K562 (cell line): ENCODE measurements around the gene OR2C3. TPM values are rescaled to one million over a fixed set of nuclear protein-coding genes. Genes with fewer than 3 reads are reported as not detected.

Experiments used
- LEF1 ChIP-seq: fragments of 450-650 bp; IDR thresholded peaks from 2 replicates; pipeline ENCODE4 v1.6.1; 2016; ENCODE audit warnings: mild to moderate bottlenecking
- NBN ChIP-seq: fragments of 450-650 bp; IDR thresholded peaks from 2 replicates; pipeline ENCODE4 v1.6.1; 2016; ENCODE audit warnings: low read depth, mild to moderate bottlenecking
- POLR2H ChIP-seq: IDR thresholded peaks from 2 replicates; pipeline ENCODE4 v1.6.1; 2016; ENCODE audit warnings: missing genetic modification characterization, low read depth, mild to moderate bottlenecking, control low read depth, missing compliant biosample characterization, moderate library complexity
- RNF2 ChIP-seq: sonication (generic); IDR thresholded peaks from 2 replicates; pipeline ENCODE4 v1.6.1; 2016
- ZNF146 ChIP-seq: IDR thresholded peaks from one replicate; pipeline ENCODE4 v1.6.1; 2018; ENCODE audit warnings: missing compliant biosample characterization; ENCODE audit not compliant: unreplicated experiment
- ZNF740 ChIP-seq, 3 experiments: fragments of 200-800 bp in 1 of 3; sonication (Bioruptor generic) in 1 of 3; sonication (generic) in 1 of 3; formaldehyde crosslinking in 1 of 3; IDR thresholded peaks; 2 replicates each; pipeline versions ENCODE4 v1.6.1 to v1.8.0; 2016 to 2022; ENCODE audit warnings: mild to moderate bottlenecking in 2 of 3, missing compliant biosample characterization in 2 of 3, missing genetic modification characterization in 2 of 3, missing genetic modification reagents in 1 of 3
- polyA plus RNA-seq, 8 experiments: library from polyadenylated mRNA; depleted of rRNA in 4 of 8; stranded (reverse) in 5 of 8; unstranded in 3 of 8; fragments of >200 nt; fragmentation: Nextera tagmentation in 2 of 8; fragmentation: Illumina TruSeq in 1 of 8; extraction: Ambion mirVana in 2 of 8; extraction: Trizol in 1 of 8; gene quantifications; 2 replicates each; pipeline versions ENCODE4 v1.2.1 to v1.2.3, GENCODE V29; 2011 to 2014; ENCODE audit warnings: inconsistent platforms in 1 of 8, missing spikeins in 1 of 8
- total RNA-seq, 7 experiments: library from RNA; depleted of rRNA in 6 of 7; stranded (reverse); fragments of >200 nt in 6 of 7; fragmentation: Illumina TruSeq in 2 of 7; extraction: Trizol in 2 of 7; gene quantifications; 2 replicates each; pipeline versions ENCODE4 v1.2.1 to v1.2.3, GENCODE V29; 2011 to 2021; ENCODE audit warnings: low replicate concordance in 1 of 7
- TF ChIP-seq, protein P1 (sequence below), 3 experiments: fragments of 200-800 bp in 1 of 3; fragments of 250-450 bp in 1 of 3; fragments of 450-650 bp in 1 of 3; sonication (Bioruptor Pico) in 1 of 3; sonication (Bioruptor generic) in 1 of 3; formaldehyde crosslinking in 1 of 3; IDR thresholded peaks; 2 replicates each; pipeline versions ENCODE4 v1.6.1 to v1.8.0; 2016 to 2022; ENCODE audit warnings: mild to moderate bottlenecking in 2 of 3, missing genetic modification characterization in 2 of 3, missing compliant biosample characterization in 1 of 3, moderate library complexity in 1 of 3
- TF ChIP-seq, protein P2 (sequence below): fragments of 450-650 bp; IDR thresholded peaks from 2 replicates; pipeline ENCODE4 v1.6.1; 2016; ENCODE audit warnings: borderline replicate concordance

The OR2C3 gene
- total and polyA plus RNA-seq, 9 of the 15 experiments (the other 6 are each of a cell fraction or from before 2014, with no cell fraction given): under 0.01 to 0.05 (median 0.03) TPM; not detected in 4

DNA sequence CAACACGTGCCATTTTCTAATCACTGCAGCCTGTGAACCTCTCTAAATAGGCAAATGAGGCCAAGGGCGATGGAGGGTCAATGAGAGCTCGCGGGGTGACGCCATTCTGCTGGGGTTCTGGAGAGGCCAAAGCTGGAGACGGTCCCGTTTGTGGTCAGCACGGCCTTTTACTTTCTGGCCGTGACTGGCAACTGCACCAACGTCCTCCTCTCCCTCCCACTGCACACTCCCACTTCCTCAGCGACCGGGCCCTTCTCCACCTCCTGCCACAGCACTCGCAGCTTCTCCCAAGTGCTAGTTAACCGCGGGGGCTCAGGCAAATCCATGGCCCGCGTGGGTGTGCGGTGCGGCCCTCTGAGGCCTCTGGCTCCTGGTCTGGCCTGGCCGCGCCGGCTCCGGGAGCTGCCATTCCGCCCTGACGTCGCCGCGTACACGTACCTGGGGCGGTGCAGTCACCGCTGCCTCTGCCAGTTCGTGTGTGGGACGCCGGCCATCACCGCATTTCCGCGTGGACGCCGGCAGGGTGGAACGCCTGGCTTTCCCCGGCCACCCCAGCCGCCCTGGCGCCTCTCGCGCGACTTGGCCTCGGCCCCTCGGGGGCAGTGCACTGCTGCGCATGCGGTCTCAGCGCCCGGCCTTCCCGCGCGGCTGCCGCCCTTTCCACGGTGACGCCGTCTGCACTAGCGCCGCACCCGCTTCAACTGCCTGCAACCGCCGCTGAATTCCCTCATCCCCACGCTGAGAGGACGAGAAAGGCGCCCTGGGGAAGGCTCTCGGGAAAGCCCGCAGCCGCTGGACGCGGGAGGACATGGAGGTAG, 18.2 kb downstream of the OR2C3 start (continued):
- no peak for TF ChIP-seq ZNF740 (CRISPR knock-in tag; IDR thresholded peaks at IDR 0.05)
- TF ChIP-seq ZNF740 (tag; IDR thresholded peaks at IDR 0.05): no peak
- peak; percentile 21; the same call in 1 of the 2 replicates for TF ChIP-seq RNF2
- no peak for TF ChIP-seq LEF1
- no peak for TF ChIP-seq NBN
- TF ChIP-seq ZNF146 (CRISPR knock-in tag): no peak
- TF ChIP-seq, protein P1, sequence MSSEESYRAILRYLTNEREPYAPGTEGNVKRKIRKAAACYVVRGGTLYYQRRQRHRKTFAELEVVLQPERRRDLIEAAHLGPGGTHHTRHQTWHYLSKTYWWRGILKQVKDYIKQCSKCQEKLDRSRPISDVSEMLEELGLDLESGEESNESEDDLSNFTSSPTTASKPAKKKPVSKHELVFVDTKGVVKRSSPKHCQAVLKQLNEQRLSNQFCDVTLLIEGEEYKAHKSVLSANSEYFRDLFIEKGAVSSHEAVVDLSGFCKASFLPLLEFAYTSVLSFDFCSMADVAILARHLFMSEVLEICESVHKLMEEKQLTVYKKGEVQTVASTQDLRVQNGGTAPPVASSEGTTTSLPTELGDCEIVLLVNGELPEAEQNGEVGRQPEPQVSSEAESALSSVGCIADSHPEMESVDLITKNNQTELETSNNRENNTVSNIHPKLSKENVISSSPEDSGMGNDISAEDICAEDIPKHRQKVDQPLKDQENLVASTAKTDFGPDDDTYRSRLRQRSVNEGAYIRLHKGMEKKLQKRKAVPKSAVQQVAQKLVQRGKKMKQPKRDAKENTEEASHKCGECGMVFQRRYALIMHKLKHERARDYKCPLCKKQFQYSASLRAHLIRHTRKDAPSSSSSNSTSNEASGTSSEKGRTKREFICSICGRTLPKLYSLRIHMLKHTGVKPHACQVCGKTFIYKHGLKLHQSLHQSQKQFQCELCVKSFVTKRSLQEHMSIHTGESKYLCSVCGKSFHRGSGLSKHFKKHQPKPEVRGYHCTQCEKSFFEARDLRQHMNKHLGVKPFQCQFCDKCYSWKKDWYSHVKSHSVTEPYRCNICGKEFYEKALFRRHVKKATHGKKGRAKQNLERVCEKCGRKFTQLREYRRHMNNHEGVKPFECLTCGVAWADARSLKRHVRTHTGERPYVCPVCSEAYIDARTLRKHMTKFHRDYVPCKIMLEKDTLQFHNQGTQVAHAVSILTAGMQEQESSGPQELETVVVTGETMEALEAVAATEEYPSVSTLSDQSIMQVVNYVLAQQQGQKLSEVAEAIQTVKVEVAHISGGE (CRISPR knock-in tag; IDR thresholded peaks at IDR 0.05): no peak
- TF ChIP-seq, protein P2, sequence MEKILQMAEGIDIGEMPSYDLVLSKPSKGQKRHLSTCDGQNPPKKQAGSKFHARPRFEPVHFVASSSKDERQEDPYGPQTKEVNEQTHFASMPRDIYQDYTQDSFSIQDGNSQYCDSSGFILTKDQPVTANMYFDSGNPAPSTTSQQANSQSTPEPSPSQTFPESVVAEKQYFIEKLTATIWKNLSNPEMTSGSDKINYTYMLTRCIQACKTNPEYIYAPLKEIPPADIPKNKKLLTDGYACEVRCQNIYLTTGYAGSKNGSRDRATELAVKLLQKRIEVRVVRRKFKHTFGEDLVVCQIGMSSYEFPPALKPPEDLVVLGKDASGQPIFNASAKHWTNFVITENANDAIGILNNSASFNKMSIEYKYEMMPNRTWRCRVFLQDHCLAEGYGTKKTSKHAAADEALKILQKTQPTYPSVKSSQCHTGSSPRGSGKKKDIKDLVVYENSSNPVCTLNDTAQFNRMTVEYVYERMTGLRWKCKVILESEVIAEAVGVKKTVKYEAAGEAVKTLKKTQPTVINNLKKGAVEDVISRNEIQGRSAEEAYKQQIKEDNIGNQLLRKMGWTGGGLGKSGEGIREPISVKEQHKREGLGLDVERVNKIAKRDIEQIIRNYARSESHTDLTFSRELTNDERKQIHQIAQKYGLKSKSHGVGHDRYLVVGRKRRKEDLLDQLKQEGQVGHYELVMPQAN: no peak
- no peak for TF ChIP-seq POLR2H (tag)
